HepG2 (cell line): ENCODE measurements around the gene COL4A2. TPM values are rescaled to one million over a fixed set of nuclear protein-coding genes. Genes with fewer than 3 reads are reported as not detected.
A peak's percentile ranks its signal among the peaks of the same experiment; 100 is the strongest.

Experiments
- ATAC-seq: fragments of 200-7000 bp; cut with Tn5 transposase; 3 replicates; pipeline ENCODE4 v1.9.1; 2020; ENCODE audit warnings: mild to moderate bottlenecking, moderate library complexity
- BruUV-seq: library from RNA; stranded (reverse); fragments of 400-500 nt; replicated peaks from 2 replicates; lab custom pipeline; 2021; lab: Mats Ljungman, UMichigan
- CTCF ChIA-PET: fragments of 300-600 bp; formaldehyde crosslinking; extraction: SDS; loops from one replicate; lab custom pipeline; 2021; ENCODE audit warnings: low total read pairs, inconsistent platforms, low intra/inter-chr PET ratio; lab: Yijun Ruan, JAX
- POLR2A ChIA-PET: fragments of 350-600 bp; sonication (Branson Sonifier 250); formaldehyde crosslinking; loops from one replicate; lab custom pipeline; 2020; ENCODE audit warnings: antibody characterized with exemption, inconsistent platforms; lab: Yijun Ruan, JAX
- DNase-seq: peaks from one replicate; pipeline ENCODE4 v3.0.0-alpha.2; 2015; ENCODE audit warnings: low spot score
- FAIRE-seq: peaks from 3 replicates; lab custom pipeline; 2011; peaks lifted over from hg19 to GRCh38; lab: Jason Lieb, UNC
- H2AFZ ChIP-seq: one replicate; pipeline ENCODE4 v1.6.1; 2011; ENCODE audit warnings: low read length, inconsistent platforms
- H3K27ac ChIP-seq: fragments of 300-600 bp; 3 replicates; pipeline ENCODE4 v1.8.0; 2011; ENCODE audit warnings: mixed run types, mild to moderate bottlenecking, mixed read lengths, low read length, inconsistent platforms; ENCODE audit not compliant: insufficient read depth; ENCODE audit errors: extremely low read length
- H3K27me3 ChIP-seq, 2 experiments: fragments of 200-600 bp in 1 of 2; 2 replicates in 1 of 2; 3 replicates in 1 of 2; pipeline versions ENCODE4 v1.6.0 to v1.8.0; 2011; ENCODE audit warnings: low read length in 2 of 2, mild to moderate bottlenecking in 2 of 2, moderate library complexity in 2 of 2, inconsistent platforms in 1 of 2; ENCODE audit not compliant: insufficient read depth in 2 of 2, control insufficient read depth in 1 of 2
- H3K36me3 ChIP-seq, 2 experiments: fragments of 200-600 bp in 1 of 2; replicated peaks in 1 of 2; 2 replicates in 1 of 2; 3 replicates in 1 of 2; pipeline versions ENCODE4 v1.5.1 to v1.8.0; 2011; ENCODE audit warnings: low read length in 2 of 2, inconsistent platforms in 1 of 2; ENCODE audit not compliant: insufficient read depth in 2 of 2, control insufficient read depth in 1 of 2
- H3K4me1 ChIP-seq: 2 replicates; pipeline ENCODE4 v1.5.1; 2012; ENCODE audit warnings: low read length, inconsistent platforms; ENCODE audit not compliant: insufficient read depth
- H3K4me2 ChIP-seq: 2 replicates; pipeline ENCODE4 v1.6.0; 2011; ENCODE audit warnings: low read depth, low read length, inconsistent platforms
- H3K4me3 ChIP-seq, 3 experiments: fragments of 200-600 bp in 1 of 3; sonication (generic), shearing (Covaris generic) in 1 of 3; replicated peaks in 1 of 3; 2 replicates each; pipeline ENCODE4 v1.5.1; 2011 to 2016; ENCODE audit warnings: low read length in 3 of 3, inconsistent platforms in 2 of 3, low read depth in 2 of 3, mild to moderate bottlenecking in 2 of 3, control low read depth in 1 of 3, mixed read lengths in 1 of 3; ENCODE audit not compliant: insufficient read depth in 1 of 3
- H3K79me2 ChIP-seq: one replicate; pipeline ENCODE4 v1.6.1; 2011; ENCODE audit warnings: low read length, inconsistent platforms; ENCODE audit not compliant: insufficient read depth
- H3K9ac ChIP-seq: 2 replicates; pipeline ENCODE4 v1.6.0; 2011; ENCODE audit warnings: mild to moderate bottlenecking, low read depth, low read length, inconsistent platforms; ENCODE audit not compliant: insufficient read depth
- H3K9me3 ChIP-seq: 2 replicates; pipeline ENCODE4 v1.5.1; 2012; ENCODE audit warnings: mild to moderate bottlenecking, low read length
- H4K20me1 ChIP-seq: 2 replicates; pipeline ENCODE4 v1.6.0; 2011; ENCODE audit warnings: inconsistent platforms, mild to moderate bottlenecking, low read length, moderate library complexity; ENCODE audit not compliant: insufficient read depth
- CBX5 ChIP-seq: sonication (generic); formaldehyde crosslinking; IDR thresholded peaks from 2 replicates; pipeline ENCODE4 v1.4.0; 2020; ENCODE audit warnings: missing genetic modification reagents, borderline replicate concordance
- EEA1 ChIP-seq: sonication (generic); formaldehyde crosslinking; IDR thresholded peaks from 2 replicates; pipeline ENCODE4 v1.5.1; 2020; ENCODE audit warnings: mild to moderate bottlenecking, missing genetic modification reagents, borderline replicate concordance
- FOSL2 ChIP-seq: sonication (generic); formaldehyde crosslinking; IDR thresholded peaks from 2 replicates; pipeline ENCODE4 v1.4.0; 2020; ENCODE audit warnings: missing genetic modification reagents
- GPN1 ChIP-seq: sonication (generic); formaldehyde crosslinking; IDR thresholded peaks from 2 replicates; pipeline ENCODE4 v1.5.1; 2020; ENCODE audit warnings: missing genetic modification reagents, borderline replicate concordance
- IKZF5 ChIP-seq: IDR thresholded peaks from 2 replicates; pipeline ENCODE4 v1.6.1; 2018; ENCODE audit warnings: missing genetic modification reagents, mild to moderate bottlenecking, missing compliant biosample characterization
- MAFF ChIP-seq: IDR thresholded peaks from 2 replicates; pipeline ENCODE4 v1.6.1; 2011; ENCODE audit warnings: low read depth, low read length, improper control_type of control experiment
- MBD4 ChIP-seq: IDR thresholded peaks from 2 replicates; pipeline ENCODE4 v1.6.1; 2012; ENCODE audit warnings: low read length, inconsistent platforms, borderline replicate concordance
- NR2F1 ChIP-seq, 2 experiments: fragments of 450-650 bp in 1 of 2; formaldehyde crosslinking in 1 of 2; IDR thresholded peaks; 2 replicates each; pipeline versions ENCODE4 v1.5.0 to v1.6.1; 2016 to 2020; ENCODE audit warnings: mild to moderate bottlenecking in 1 of 2, missing compliant biosample characterization in 1 of 2, missing genetic modification reagents in 1 of 2, moderate library complexity in 1 of 2
- RARG ChIP-seq: sonication (generic); formaldehyde crosslinking; IDR thresholded peaks from 2 replicates; pipeline ENCODE4 v1.4.0; 2020; ENCODE audit warnings: low read depth, mild to moderate bottlenecking, missing genetic modification reagents
- TEAD3 ChIP-seq: optimal IDR thresholded peaks from 2 replicates; pipeline ENCODE3; 2016; ENCODE audit warnings: borderline replicate concordance
- TP53 ChIP-seq: sonication (generic); formaldehyde crosslinking; conservative IDR thresholded peaks from 2 replicates; pipeline ENCODE4 v1.4.0; 2020; ENCODE audit warnings: missing genetic modification reagents
- WIZ ChIP-seq: sonication (generic); formaldehyde crosslinking; IDR thresholded peaks from 2 replicates; pipeline ENCODE4 v1.5.1; 2020; ENCODE audit warnings: mild to moderate bottlenecking, missing genetic modification reagents
- ZNF225 ChIP-seq: sonication (generic); formaldehyde crosslinking; IDR thresholded peaks from 2 replicates; pipeline ENCODE4 v1.4.0; 2020; ENCODE audit warnings: mild to moderate bottlenecking, missing genetic modification reagents
- ZNF343 ChIP-seq: sonication (generic); formaldehyde crosslinking; IDR thresholded peaks from 2 replicates; pipeline ENCODE4 v1.4.0; 2020; ENCODE audit warnings: mild to moderate bottlenecking, missing genetic modification reagents
- ZNF672 ChIP-seq: sonication (generic); formaldehyde crosslinking; IDR thresholded peaks from 2 replicates; pipeline ENCODE4 v1.8.1; 2022; ENCODE audit warnings: missing genetic modification reagents
- ZNF766 ChIP-seq: sonication (generic); formaldehyde crosslinking; IDR thresholded peaks from 2 replicates; pipeline ENCODE4 v1.5.0; 2020; ENCODE audit warnings: missing genetic modification reagents, borderline replicate concordance
- ZNF850 ChIP-seq: sonication (generic); formaldehyde crosslinking; conservative IDR thresholded peaks from 2 replicates; pipeline ENCODE4 v1.9.0; 2021; ENCODE audit warnings: mild to moderate bottlenecking, missing genetic modification reagents
- WGBS: methylation state at CpG from one replicate; pipeline ENCODE4 v1.1.6; 2017; ENCODE audit warnings: low lambda C conversion rate; 5-methylcytosine and 5-hydroxymethylcytosine counted together
- in situ Hi-C: cut with HindIII; loops from 2 replicates; pipeline ENCODE4 v1.10.0; 2017; ENCODE audit warnings: low pct_unique_long_range_greater_than_20kb; ENCODE audit not compliant: extremely low pct_ligation_motif_present
- intact Hi-C: fragments of 100-400 bp; cut with micrococcal nuclease; formaldehyde crosslinking; loops from one replicate; pipeline ENCODE4 v1.10.0; 2022; ENCODE audit not compliant: unreplicated experiment
- polyA plus RNA-seq, 8 experiments: library from polyadenylated mRNA; depleted of rRNA in 3 of 8; stranded (reverse) in 7 of 8; unstranded in 1 of 8; fragments of >200 nt; fragmentation: Illumina TruSeq in 4 of 8; extraction: Trizol in 4 of 8; gene quantifications; 2 replicates each; pipeline versions ENCODE4 v1.2.1 to v1.2.3, GENCODE V29; 2011 to 2016; ENCODE audit warnings: low read depth in 4 of 8, missing spikeins in 1 of 8, mixed read lengths in 1 of 8; ENCODE audit not compliant: insufficient read depth in 1 of 8
- total RNA-seq, 5 experiments: library from RNA; depleted of rRNA; stranded (reverse); fragments of >200 nt; fragmentation: Illumina TruSeq; extraction: Trizol; gene quantifications; 2 replicates each; pipeline ENCODE4 v1.2.3, GENCODE V29; 2016; ENCODE audit warnings: low read depth in 1 of 5
- TF ChIP-seq, protein P1 (sequence below): sonication (generic); formaldehyde crosslinking; IDR thresholded peaks from 2 replicates; pipeline ENCODE4 v1.4.0; 2020; ENCODE audit warnings: missing genetic modification reagents
- TF ChIP-seq, protein P2 (sequence below): IDR thresholded peaks from 2 replicates; pipeline ENCODE4 v1.6.1; 2016; ENCODE audit warnings: missing compliant biosample characterization, missing genetic modification reagents, borderline replicate concordance

COL4A2 gene
- total and polyA plus RNA-seq, 2 of the 13 experiments (the other 11 are each of a cell fraction or from before 2014, with no cell fraction given) = 0.22 to 1.9 TPM

DNA sequence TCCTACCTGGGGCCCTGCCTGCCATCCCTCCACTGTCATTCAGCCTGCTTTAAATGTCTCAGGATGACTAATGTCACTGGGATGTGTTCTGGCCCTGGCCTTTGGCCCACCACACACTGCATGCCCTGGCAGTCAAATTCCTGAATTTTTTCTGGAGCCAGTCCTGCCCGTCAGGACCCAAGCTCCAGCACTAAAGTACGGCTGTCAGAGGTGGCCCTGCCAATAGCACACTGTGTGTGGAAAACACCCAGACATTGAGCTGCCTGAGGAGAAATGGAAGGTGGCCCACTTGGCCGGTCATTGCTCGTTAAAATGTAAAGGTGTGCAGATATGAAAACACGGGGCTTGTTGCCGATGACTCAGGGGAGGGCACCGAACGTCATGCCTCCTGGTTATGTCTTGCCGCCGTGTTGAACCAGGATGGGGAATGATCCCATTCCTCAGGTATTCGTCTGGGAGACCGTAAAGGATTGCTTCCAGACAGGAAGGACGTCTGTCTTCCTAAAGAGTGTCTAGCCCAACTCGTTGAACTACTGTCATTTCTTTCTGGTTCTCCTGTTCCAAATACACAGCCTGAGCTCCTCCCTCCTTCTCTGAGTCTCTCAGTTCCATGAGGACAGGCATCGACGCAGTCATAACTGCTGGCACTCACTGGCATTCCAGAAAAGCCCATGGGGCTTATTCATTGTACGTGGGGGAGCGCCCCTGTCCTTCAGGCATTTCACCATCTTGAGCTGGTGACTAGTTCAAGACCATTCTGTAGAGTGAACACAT lies 40.6 kb downstream of the COL4A2 start:
- Histone ChIP-seq H3K4me2 (no peak overlapping the region), H3K4me3 (no peak overlapping the region), H3K79me2 (no peaks in the 10 kb centered on the region), H3K9me3 (no peaks in the 10 kb centered on the region), H2AFZ (no peak overlapping the region), H3K4me1 (no peaks in the 10 kb centered on the region), H4K20me1 (no peaks in the 10 kb centered on the region), H3K9ac (no peak overlapping the region), H3K36me3 (no peaks in the 10 kb centered on the region), H3K27ac (no peak overlapping the region), H3K27me3 (peaks cover 2 to 41% of the 10 kb centered on the region in 2 experiments; a peak in 2 of 5 replicates)
- 27% methylated on average over 9 of the region's 18 CpGs for WGBS
- CTCF ChIA-PET = no interaction called here
- ATAC-seq = peak; percentile 46
- TF ChIP-seq WIZ (CRISPR knock-in tag) = no peak
- no peak for TF ChIP-seq ZNF672 (CRISPR knock-in tag)
- no peak for TF ChIP-seq IKZF5 (CRISPR knock-in tag)
- no peak for TF ChIP-seq RARG (CRISPR knock-in tag)
- TF ChIP-seq MBD4 = no peak
- TF ChIP-seq CBX5 = no peak
- TF ChIP-seq, protein P1, sequence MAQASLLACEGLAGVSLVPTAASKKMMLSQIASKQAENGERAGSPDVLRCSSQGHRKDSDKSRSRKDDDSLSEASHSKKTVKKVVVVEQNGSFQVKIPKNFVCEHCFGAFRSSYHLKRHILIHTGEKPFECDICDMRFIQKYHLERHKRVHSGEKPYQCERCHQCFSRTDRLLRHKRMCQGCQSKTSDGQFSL (CRISPR knock-in tag) = no peak
- TF ChIP-seq, protein P2, sequence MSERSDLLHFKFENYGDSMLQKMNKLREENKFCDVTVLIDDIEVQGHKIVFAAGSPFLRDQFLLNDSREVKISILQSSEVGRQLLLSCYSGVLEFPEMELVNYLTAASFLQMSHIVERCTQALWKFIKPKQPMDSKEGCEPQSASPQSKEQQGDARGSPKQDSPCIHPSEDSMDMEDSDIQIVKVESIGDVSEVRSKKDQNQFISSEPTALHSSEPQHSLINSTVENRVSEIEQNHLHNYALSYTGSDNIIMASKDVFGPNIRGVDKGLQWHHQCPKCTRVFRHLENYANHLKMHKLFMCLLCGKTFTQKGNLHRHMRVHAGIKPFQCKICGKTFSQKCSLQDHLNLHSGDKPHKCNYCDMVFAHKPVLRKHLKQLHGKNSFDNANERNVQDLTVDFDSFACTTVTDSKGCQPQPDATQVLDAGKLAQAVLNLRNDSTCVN = 0 out of 2 replicates have a peak, but pooled peaks have one; percentile 28
- TF ChIP-seq MAFF = no peak
- no peak for TF ChIP-seq ZNF766 (CRISPR knock-in tag)
- peak in 1 of 2 experiments; percentile 36; a peak in 1 of 4 replicates for TF ChIP-seq NR2F1 (CRISPR knock-in tag; IDR thresholded peaks at IDR 0.05)
- TF ChIP-seq ZNF343 (CRISPR knock-in tag) = no peak
- no peak for TF ChIP-seq EEA1 (CRISPR knock-in tag)
- no peak for TF ChIP-seq TP53
- no peak for TF ChIP-seq ZNF225 (CRISPR knock-in tag)
- TF ChIP-seq FOSL2 (CRISPR knock-in tag) = peak; percentile 54; the same call in 1 of the 2 replicates
- no peak for TF ChIP-seq ZNF850 (CRISPR knock-in tag)
- peak; percentile 14 for TF ChIP-seq TEAD3 (CRISPR knock-in tag)
- TF ChIP-seq GPN1 (CRISPR knock-in tag) = no peak
- POLR2A ChIA-PET = no interaction called here
- intact Hi-C loops = no loop called here
- in situ Hi-C loops = no loop called here
- BruUV-seq = no TSS peak
- no peak for FAIRE-seq
- peak; percentile 7 for DNase-seq
